GM10266 (cell line): ENCODE data around the gene H2BK1.
A peak's percentile ranks its signal among the peaks of the same experiment; 100 is the strongest.

ENCODE experiments used
- DNase-seq: peaks from one replicate; pipeline ENCODE4 v3.0.0; 2012; ENCODE audit errors: extremely low spot score
- TF ChIP-seq, protein P1 (sequence below): IDR thresholded peaks from 2 replicates; pipeline ENCODE4 v1.5.1; 2012; ENCODE audit warnings: mild to moderate bottlenecking, low read depth; ENCODE audit not compliant: control insufficient read depth, insufficient read depth; ENCODE audit errors: missing control alignments

Gene H2BK1

DNA sequence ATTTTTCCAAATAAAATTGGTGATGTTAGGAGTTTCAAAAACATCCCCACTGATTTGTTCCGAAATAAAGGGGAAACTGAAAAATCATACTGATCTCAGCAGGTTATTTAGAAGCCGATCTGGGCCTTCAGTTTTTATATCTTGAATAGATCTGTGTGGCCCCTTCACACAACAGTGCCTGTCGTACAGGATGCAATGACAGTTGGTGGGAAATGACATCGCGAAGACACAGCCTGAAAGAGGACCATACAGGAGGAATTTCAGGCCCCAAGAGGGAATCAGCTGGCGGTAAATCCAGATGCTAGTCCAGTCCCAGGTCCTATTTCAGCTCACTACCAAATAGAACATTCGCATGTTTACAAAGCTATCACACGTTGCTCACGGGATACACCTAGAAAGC, 3.0 kb downstream of the H2BK1 start:
- TF ChIP-seq, protein P1, sequence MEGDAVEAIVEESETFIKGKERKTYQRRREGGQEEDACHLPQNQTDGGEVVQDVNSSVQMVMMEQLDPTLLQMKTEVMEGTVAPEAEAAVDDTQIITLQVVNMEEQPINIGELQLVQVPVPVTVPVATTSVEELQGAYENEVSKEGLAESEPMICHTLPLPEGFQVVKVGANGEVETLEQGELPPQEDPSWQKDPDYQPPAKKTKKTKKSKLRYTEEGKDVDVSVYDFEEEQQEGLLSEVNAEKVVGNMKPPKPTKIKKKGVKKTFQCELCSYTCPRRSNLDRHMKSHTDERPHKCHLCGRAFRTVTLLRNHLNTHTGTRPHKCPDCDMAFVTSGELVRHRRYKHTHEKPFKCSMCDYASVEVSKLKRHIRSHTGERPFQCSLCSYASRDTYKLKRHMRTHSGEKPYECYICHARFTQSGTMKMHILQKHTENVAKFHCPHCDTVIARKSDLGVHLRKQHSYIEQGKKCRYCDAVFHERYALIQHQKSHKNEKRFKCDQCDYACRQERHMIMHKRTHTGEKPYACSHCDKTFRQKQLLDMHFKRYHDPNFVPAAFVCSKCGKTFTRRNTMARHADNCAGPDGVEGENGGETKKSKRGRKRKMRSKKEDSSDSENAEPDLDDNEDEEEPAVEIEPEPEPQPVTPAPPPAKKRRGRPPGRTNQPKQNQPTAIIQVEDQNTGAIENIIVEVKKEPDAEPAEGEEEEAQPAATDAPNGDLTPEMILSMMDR: no peak
- DNase-seq: no peak

DNA sequence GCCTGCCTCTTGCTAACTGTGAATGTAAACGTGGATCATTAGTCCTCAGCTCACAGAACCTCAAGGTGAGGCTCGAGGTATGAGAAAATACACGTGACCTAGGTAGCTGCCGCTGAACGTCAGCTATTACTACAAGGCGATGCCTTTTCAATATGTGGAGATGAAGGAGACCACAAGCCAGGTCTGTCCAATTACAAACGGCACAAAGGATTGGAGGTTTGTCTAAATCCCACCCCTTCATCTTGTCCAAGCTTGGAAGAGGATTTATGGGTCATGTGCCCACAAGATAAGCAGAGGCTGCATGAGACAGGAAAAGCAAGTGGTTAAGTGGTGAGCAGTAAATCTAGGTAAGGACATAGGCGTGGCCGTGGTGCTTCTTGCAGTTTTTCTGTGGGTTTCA, 3.4 kb downstream of the H2BK1 start:
- no peak for DNase-seq
- TF ChIP-seq, protein P1: no peak

DNA sequence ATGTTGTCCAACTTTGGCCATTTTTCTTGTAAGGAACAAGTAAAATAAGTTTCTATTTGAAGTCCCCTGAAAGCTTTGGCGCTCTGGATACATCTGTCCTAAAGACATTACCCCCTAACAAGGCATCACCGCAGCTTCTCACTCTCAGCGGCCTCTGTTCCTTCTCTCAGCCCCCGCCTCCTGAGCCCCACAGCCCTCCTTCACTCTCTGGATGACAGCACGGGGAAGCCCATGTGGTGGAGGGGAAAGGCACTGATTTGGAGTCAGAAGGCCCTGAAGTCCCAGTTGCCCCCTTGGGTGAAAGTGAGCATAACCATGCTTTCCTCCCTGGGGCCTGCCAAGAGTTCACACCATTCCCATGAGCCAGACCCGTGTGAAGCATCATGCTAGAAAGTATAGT, 4.6 kb downstream of the H2BK1 start:
- TF ChIP-seq, protein P1: no peak

DNA sequence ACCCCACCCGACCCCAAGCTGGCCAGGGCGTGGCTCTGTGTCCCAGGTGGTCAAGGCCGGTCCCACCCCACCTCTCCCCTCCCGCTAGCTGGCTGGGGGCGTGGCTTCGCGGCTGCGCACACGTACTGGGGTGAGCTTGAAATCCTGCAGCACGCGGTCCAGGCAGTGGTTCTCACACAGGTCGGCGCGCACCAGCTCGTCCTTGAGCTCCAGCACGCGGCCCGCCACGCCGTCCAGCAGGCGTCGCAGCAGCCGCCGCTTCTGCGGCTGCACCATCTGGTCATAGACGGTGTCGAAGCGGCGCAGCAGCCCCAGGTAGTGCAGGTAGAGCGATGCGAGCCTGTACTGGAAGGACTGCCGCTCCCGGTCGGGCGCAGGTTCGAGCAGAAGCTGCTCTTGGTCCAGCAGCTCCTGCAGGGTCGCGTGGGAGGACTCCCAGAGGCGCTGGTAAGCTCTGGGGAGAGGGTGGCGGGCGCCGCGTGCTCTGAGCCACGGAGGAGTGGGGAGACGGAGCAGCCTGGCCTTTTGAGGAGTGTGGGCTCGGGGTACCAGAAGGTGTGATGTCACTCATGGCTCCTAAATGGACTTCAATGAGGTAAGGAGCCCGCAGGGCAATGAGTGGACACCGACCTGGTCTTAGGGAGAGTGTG, 5.8 kb downstream of the H2BK1 start:
- DNase-seq: no peak
- TF ChIP-seq, protein P1: no peak

More for the DNA sequence above, 4.6 kb downstream of the H2BK1 start:
- no peak for DNase-seq

DNA sequence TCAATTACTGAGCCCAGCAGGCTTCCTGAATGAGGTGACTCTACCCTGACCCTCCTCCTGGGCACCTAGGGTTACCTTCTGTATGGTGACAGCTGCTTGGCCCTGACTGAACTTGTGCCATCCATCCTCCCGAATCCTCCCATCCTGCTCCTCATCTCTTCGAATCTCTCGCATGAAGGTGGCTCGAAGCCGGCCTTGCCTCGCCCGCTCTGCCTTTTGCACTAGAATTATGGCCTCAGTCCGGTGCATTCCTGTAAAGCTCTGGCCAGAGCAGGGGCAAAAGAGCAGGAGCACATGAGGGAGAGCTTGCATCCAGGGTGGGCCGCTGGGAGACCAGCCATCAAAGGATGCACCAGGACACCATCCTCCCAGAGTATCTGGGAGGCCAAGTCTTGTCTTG, 7.5 kb downstream of the H2BK1 start:
- DNase-seq: no peak
- TF ChIP-seq, protein P1: no peak

DNA sequence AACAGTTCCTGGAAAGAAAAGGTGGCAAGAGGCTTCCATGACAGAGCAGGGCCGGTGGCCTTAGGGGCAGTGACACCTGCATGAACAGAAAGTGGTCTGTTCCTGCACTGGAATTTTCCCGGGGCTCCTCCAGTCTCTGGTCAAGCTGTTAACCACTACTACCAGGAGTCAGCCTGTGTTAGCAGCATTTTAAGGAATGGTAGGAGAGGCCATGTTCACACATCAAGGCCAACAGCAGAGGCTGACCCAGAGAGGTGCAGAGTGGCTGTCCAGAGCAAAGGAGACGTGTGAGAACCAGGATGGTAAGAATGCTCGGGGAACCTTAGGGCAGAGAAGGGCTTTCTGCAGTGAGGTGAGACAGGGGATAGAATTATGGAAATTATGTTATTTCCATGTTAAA, 8.5 kb downstream of the H2BK1 start:
- TF ChIP-seq, protein P1: no peak
- peak; percentile 20 for DNase-seq

DNA sequence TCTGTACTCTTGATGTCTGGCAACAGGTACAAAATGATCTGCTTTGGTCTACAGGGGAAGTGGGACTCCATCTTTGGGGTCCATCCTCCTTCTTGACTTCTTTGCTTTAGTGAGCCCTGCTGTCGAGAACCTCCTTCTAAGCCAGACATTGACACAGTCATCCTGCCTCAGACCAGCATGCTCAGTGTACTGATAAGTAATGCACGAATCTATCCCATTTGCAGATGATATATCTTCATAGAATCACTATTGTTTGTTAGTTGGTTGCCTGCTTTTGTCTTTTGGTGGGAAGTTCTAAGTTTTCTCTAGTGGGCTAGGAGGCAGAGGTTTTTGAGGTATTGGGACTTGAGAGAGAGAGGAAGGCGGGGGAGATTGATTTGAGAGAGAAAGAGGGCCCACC, 8.9 kb downstream of the H2BK1 start:
- TF ChIP-seq, protein P1: no peak
- peak; percentile 26 for DNase-seq
